Measurements from ENCODE around the gene BSPRY. TPM values are rescaled to one million over a fixed set of nuclear protein-coding genes. Genes with fewer than 3 reads are reported as not detected.

Gene BSPRY
- total RNA-seq, 2 experiments from 2014 or later, result not detected

DNA sequence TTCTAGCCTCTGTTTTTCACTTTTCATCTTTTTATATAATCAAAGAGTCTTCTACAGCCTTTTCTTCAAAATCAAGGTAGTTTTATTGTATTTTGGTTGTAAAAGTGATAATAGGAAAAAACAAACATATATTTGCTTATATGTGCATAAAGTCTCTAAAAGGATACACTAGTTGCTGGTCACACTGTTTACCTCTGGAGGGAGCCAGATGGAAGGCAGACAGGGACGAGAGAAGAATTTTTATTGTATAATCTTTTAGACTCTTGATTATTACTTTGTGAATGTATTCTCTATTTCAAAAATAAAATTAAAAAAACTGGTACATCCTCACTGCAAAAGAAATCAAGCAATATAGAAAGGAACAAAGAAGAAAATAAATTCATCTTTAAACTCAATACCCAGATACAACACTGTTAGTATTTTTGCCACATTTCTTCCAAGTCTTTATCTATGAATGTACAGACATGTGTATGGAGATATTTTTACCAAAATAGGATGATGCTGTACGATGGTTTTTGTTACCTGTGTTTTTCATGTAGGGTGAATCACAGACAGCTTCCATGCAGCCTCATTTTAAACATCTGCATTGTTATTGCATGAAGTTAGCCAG, 40.0 kb upstream of the BSPRY start:
- Histone ChIP-seq H3K27ac (ENCODE audit: low read depth in 1 of 2, low read length in 2 of 2) (no peak overlapping the region), H3K4me1 (ENCODE audit: insufficient read depth, low read length) (no peaks in the 10 kb centered on the region), H3K9me3 (ENCODE audit: control insufficient read depth in 1 of 2, insufficient read depth in 1 of 2, low read length in 2 of 2) (no peaks in the 10 kb centered on the region), H3K36me3 (ENCODE audit: insufficient read depth, low read length) (no peaks in the 10 kb centered on the region), H3K27me3 (ENCODE audit: control insufficient read depth in 1 of 2, insufficient read depth in 2 of 2, low read length in 2 of 2) (no peaks in the 10 kb centered on the region), H3K4me3 (ENCODE audit: low read length) (no peak overlapping the region)
- peak in 7 of 14 experiments; percentile 1 to 56 (median 24) for DNase-seq
- Mint-ChIP-seq H3K4me3 (no peak overlapping the region), H3K4me1 (ENCODE audit: low read depth) (no peaks in the 10 kb centered on the region), H3K9me3 (no peaks in the 10 kb centered on the region), H3K36me3 (ENCODE audit: low read depth) (no peaks in the 10 kb centered on the region), H3K27me3 (no peaks in the 10 kb centered on the region), H3K27ac (no peak overlapping the region)
- ChIA-PET POLR2A (no interaction called here), CTCF (no interaction called here)
- TF ChIP-seq, protein P1, sequence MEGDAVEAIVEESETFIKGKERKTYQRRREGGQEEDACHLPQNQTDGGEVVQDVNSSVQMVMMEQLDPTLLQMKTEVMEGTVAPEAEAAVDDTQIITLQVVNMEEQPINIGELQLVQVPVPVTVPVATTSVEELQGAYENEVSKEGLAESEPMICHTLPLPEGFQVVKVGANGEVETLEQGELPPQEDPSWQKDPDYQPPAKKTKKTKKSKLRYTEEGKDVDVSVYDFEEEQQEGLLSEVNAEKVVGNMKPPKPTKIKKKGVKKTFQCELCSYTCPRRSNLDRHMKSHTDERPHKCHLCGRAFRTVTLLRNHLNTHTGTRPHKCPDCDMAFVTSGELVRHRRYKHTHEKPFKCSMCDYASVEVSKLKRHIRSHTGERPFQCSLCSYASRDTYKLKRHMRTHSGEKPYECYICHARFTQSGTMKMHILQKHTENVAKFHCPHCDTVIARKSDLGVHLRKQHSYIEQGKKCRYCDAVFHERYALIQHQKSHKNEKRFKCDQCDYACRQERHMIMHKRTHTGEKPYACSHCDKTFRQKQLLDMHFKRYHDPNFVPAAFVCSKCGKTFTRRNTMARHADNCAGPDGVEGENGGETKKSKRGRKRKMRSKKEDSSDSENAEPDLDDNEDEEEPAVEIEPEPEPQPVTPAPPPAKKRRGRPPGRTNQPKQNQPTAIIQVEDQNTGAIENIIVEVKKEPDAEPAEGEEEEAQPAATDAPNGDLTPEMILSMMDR (IDR thresholded peaks at IDR 0.05), result peak; percentile 56
- ATAC-seq (ENCODE audit: poor library complexity), result peak; percentile 46
- intact Hi-C loops (cut with DNase I, micrococcal nuclease), result loop anchor here (1.0 kb wide), 3 partner anchors 40 to 349 kb away; partner anchors contain the start of gene BSPRY (in 1 of the 2)

DNA sequence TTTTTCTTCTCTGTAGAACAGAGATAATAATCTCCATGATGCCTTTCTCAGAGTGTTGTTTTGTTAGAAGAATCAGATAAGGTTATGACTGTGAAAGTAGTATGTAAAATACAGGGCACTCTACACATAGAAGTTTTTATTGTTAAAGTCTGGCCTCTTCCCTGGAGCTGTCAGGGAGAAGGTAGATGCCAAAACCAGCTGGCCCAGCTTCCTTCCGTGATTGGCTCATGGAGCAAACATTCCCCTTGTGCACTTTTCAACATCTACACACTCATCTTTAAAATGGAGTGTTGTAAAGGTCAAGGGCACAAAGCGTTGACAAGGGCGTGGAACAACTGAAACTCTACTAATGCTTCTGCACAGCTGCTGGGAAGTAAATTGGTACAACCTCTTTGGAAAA, 38.8 kb upstream of the BSPRY start:
- no peak for ATAC-seq (ENCODE audit: poor library complexity)
- Histone ChIP-seq H3K27me3 (ENCODE audit: control insufficient read depth in 1 of 2, insufficient read depth in 2 of 2, low read length in 2 of 2) (no peaks in the 10 kb centered on the region), H3K27ac (ENCODE audit: low read depth in 1 of 2, low read length in 2 of 2) (no peak overlapping the region), H3K4me3 (ENCODE audit: low read length) (no peak overlapping the region), H3K36me3 (ENCODE audit: insufficient read depth, low read length) (no peaks in the 10 kb centered on the region), H3K9me3 (ENCODE audit: control insufficient read depth in 1 of 2, insufficient read depth in 1 of 2, low read length in 2 of 2) (no peaks in the 10 kb centered on the region), H3K4me1 (ENCODE audit: insufficient read depth, low read length) (no peaks in the 10 kb centered on the region)
- DNase-seq, result no peak
- TF ChIP-seq, protein P1 (IDR thresholded peaks at IDR 0.05), result no peak
- Mint-ChIP-seq H3K27me3 (no peaks in the 10 kb centered on the region), H3K36me3 (ENCODE audit: low read depth) (no peaks in the 10 kb centered on the region), H3K4me3 (no peak overlapping the region), H3K27ac (no peak overlapping the region), H3K9me3 (no peaks in the 10 kb centered on the region), H3K4me1 (ENCODE audit: low read depth) (no peaks in the 10 kb centered on the region)
- ChIA-PET CTCF (no interaction called here), POLR2A (no interaction called here)
- intact Hi-C loops (cut with DNase I, micrococcal nuclease), result no loop called here

DNA sequence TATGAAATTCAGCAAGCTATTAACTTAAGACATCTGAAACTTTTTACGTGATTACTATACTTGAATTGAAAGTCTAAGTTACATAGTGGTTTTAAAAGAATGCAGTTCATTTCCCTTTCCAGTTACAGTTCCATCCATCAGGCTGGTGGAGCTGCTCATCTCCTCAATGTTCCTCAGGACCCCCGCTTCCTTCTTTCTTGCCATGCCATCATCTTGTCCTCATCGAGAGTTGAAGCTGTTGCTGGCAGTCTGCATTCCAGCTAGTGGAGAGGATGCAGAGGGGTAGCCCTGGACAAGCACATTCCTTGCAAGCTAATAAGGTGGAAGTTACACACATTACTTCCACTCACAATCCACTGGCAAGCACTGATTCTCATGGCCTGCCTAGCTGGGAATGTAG, 37.4 kb upstream of the BSPRY start:
- POLR2A ChIA-PET, result no interaction called here
- no peaks in the 10 kb centered on the region for H3K9me3 Mint-ChIP-seq

More for the DNA sequence above, 37.4 kb upstream of the BSPRY start:
- TF ChIP-seq, protein P1 (IDR thresholded peaks at IDR 0.05), result no peak
- H3K9me3 ChIP-seq (ENCODE audit: control insufficient read depth in 1 of 2, insufficient read depth in 1 of 2, low read length in 2 of 2), result no peaks in the 10 kb centered on the region
- no peak for ATAC-seq (ENCODE audit: poor library complexity)
- Mint-ChIP-seq H3K27me3 (no peaks in the 10 kb centered on the region), H3K36me3 (ENCODE audit: low read depth) (no peaks in the 10 kb centered on the region), H3K27ac (no peak overlapping the region), H3K4me3 (no peak overlapping the region), H3K4me1 (ENCODE audit: low read depth) (no peaks in the 10 kb centered on the region)
- no peaks in the 10 kb centered on the region for H3K27me3 ChIP-seq (ENCODE audit: control insufficient read depth in 1 of 2, insufficient read depth in 2 of 2, low read length in 2 of 2)
- no peak overlapping the region for H3K4me3 ChIP-seq (ENCODE audit: low read length)
- CTCF ChIA-PET, result interaction anchor here (0.9 kb wide), 1 partner anchor 346 kb away, joined by 3 read pairs; no protein-coding TSS in a partner anchor
- no peaks in the 10 kb centered on the region for H3K4me1 ChIP-seq (ENCODE audit: insufficient read depth, low read length)
- H3K36me3 ChIP-seq (ENCODE audit: insufficient read depth, low read length), result no peaks in the 10 kb centered on the region
- intact Hi-C loops (cut with DNase I, micrococcal nuclease), result no loop called here
- DNase-seq, result no peak
- H3K27ac ChIP-seq (ENCODE audit: low read depth in 1 of 2, low read length in 2 of 2), result no peak overlapping the region
